AG04450 (cell line): ENCODE data around the gene LGSN. TPM values are rescaled to one million over a fixed set of nuclear protein-coding genes. Genes with fewer than 3 reads are reported as not detected.
A peak's percentile ranks its signal among the peaks of the same experiment; 100 is the strongest.

Experiments
- CTCF ChIA-PET: fragments of 300-600, 350-600 bp; formaldehyde crosslinking; extraction: SDS; loops from one replicate; lab custom pipeline; 2022; ENCODE audit warnings: antibody characterized with exemption, inconsistent platforms; lab: Charles Lee
- POLR2A ChIA-PET: fragments of 350-600 bp; formaldehyde crosslinking; extraction: SDS; loops from one replicate; lab custom pipeline; 2021; ENCODE audit warnings: antibody characterized with exemption, inconsistent platforms; lab: Yijun Ruan, JAX
- DNase-seq: peaks from one replicate; pipeline ENCODE4 v3.0.0-alpha.2; 2011; ENCODE audit warnings: low read depth, low spot score
- H3K27ac ChIP-seq: one replicate; pipeline ENCODE4 v1.5.1; 2012; ENCODE audit warnings: low read depth, low read length, control low read depth
- H3K27me3 ChIP-seq: one replicate; pipeline ENCODE4 v1.6.0; 2012; ENCODE audit warnings: low read length; ENCODE audit not compliant: control insufficient read depth, insufficient read depth
- H3K4me3 ChIP-seq: 2 replicates; pipeline ENCODE4 v1.5.1; 2011; ENCODE audit warnings: mild to moderate bottlenecking, low read depth, low read length, control low read depth
- H3K9me3 ChIP-seq: 2 replicates; pipeline ENCODE4 v1.5.1; 2012; ENCODE audit warnings: low read length; ENCODE audit not compliant: control insufficient read depth, insufficient read depth
- polyA plus RNA-seq: library from polyadenylated mRNA; depleted of rRNA; stranded (reverse); fragments of >200 nt; gene quantifications from 2 replicates; pipeline ENCODE4 v1.2.3, GENCODE V29; 2011
- TF ChIP-seq, protein P1 (sequence below): IDR thresholded peaks from 2 replicates; pipeline ENCODE4 v1.5.1; 2011; ENCODE audit warnings: low read depth, low read length, control low read depth, inconsistent platforms

The LGSN gene
- polyA plus RNA-seq, 1 experiment, result 0.05 TPM

DNA sequence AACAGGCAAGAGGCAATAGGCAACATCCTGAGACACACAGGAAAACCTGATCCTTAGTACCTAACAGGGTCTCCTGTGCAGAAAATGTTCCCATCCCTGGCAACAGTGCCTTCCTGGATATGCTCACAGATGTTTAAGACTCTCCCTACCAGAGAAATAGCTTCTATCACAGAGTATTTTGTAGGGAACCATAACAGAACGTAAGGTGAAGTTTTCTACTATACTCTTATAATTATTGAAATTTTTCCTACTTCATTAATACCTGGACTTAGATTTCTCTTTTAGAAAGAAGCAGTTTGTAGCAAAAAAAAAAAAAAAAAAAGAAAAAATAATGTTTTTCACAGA, 33.5 kb upstream of the LGSN start:
- no peak overlapping the region for H3K27ac ChIP-seq
- POLR2A ChIA-PET, result no interaction called here
- TF ChIP-seq, protein P1, sequence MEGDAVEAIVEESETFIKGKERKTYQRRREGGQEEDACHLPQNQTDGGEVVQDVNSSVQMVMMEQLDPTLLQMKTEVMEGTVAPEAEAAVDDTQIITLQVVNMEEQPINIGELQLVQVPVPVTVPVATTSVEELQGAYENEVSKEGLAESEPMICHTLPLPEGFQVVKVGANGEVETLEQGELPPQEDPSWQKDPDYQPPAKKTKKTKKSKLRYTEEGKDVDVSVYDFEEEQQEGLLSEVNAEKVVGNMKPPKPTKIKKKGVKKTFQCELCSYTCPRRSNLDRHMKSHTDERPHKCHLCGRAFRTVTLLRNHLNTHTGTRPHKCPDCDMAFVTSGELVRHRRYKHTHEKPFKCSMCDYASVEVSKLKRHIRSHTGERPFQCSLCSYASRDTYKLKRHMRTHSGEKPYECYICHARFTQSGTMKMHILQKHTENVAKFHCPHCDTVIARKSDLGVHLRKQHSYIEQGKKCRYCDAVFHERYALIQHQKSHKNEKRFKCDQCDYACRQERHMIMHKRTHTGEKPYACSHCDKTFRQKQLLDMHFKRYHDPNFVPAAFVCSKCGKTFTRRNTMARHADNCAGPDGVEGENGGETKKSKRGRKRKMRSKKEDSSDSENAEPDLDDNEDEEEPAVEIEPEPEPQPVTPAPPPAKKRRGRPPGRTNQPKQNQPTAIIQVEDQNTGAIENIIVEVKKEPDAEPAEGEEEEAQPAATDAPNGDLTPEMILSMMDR, result no peak
- no peak overlapping the region for H3K4me3 ChIP-seq
- H3K9me3 ChIP-seq, result no peaks in the 10 kb centered on the region
- no peak for DNase-seq
- no peaks in the 10 kb centered on the region for H3K27me3 ChIP-seq
- CTCF ChIA-PET, result interaction anchor here (0.6 to 4.0 kb wide), 41 partner anchors 8 to 575 kb away, joined by 3 to 150 read pairs (median 4); no protein-coding TSS in a partner anchor

DNA sequence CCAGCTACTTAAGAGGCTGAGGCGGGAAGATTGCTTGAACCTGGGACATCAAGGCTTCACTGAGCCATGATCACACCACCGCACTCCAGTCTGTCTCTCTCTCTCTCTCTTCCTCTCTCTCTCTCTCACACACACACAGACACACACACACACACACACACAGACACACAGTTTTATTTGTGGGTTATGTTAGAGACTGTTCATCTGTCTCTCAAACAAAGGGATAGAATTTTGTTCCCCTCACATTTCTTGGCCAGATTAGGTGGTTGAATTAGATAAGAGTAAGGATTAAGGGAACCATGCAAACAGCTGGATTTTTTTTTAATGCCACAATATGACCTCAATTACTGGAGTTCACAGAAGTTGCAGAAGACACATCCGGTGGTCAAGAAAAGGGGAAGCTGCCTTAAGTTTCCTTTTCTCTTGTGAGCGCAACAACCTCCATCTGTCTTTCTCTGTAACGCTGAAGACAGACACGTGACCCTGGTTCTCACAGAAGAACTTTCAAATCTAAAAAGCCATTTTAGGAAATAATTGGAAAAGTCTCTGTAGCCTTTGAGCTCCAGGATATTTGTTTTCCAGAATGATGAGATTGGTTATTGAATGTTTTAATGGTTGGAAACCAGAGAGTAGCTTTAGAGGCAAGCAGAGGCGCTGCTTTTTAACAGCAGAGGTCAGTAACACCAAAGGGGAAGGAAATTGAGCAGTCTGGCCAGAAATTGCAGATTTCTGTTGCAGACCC, 32.9 kb upstream of the LGSN start:
- Histone ChIP-seq H3K4me3 (no peak overlapping the region), H3K27me3 (no peaks in the 10 kb centered on the region), H3K27ac (no peak overlapping the region), H3K9me3 (no peaks in the 10 kb centered on the region)
- POLR2A ChIA-PET, result no interaction called here
- CTCF ChIA-PET, result interaction anchor here (0.6 to 4.0 kb wide), 47 partner anchors 9 to 576 kb away, joined by 3 to 150 read pairs (median 4); partner anchors contain the start of gene PHF3
- peak; percentile 15 for DNase-seq
- TF ChIP-seq, protein P1, result peak; percentile 73

DNA sequence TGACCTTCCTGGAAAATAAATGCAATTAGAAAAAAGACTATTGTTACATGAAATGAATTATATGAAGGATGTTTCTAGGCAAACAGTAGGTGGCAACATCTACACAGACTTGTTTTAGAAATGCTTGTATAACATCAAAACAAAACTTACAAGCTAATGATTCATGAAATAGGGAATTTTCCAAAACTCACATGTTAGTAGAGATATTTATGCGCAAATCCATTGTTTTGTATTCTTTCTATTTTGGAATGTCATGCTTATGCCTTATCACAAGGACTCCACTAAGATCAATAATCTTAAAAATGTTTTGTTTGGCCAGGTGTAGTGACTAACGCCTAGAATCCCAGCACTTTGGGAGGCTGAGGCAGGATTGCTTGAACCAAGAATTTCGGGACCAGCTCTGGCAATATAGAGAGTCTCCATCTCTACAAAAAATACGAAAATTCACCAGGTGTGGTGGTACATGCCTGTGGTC, 32.3 kb upstream of the LGSN start:
- ChIA-PET POLR2A (no interaction called here), CTCF (interaction anchor here (0.6 to 4.0 kb wide), 31 partner anchors 10 to 572 kb away, joined by 3 to 150 read pairs (median 4); partner anchors contain the start of gene PHF3)
- Histone ChIP-seq H3K4me3 (no peak overlapping the region), H3K9me3 (no peaks in the 10 kb centered on the region), H3K27ac (no peak overlapping the region), H3K27me3 (no peaks in the 10 kb centered on the region)
- peak; percentile 10 for DNase-seq
- TF ChIP-seq, protein P1, result peak; percentile 44

DNA sequence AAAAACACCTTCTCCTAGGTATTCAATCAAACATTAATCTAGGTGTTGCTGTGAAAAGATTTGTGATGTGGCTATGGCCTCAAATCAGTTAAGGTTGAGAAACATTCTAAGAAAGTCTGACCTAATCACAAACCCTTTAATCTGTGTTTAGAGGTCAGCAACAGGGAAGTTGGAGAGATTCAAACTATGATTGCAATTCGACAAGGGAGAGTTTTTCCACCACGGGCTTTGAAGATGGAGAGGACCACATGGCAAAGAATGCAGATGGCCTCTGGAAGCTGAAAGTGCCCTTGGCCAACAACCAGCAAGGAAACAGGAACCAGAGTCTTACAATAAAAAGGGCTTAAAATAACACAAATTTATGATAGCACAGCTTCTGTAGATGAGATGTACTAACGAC, 29.6 kb upstream of the LGSN start:
- Histone ChIP-seq H3K9me3 (no peaks in the 10 kb centered on the region), H3K27ac (no peak overlapping the region), H3K4me3 (no peak overlapping the region), H3K27me3 (no peaks in the 10 kb centered on the region)
- TF ChIP-seq, protein P1, result no peak
- no peak for DNase-seq
- ChIA-PET CTCF (interaction anchor here (0.9 to 4.2 kb wide), 5 partner anchors 46 to 453 kb away, joined by 3 to 38 read pairs (median 6); no protein-coding TSS in a partner anchor), POLR2A (no interaction called here)

DNA sequence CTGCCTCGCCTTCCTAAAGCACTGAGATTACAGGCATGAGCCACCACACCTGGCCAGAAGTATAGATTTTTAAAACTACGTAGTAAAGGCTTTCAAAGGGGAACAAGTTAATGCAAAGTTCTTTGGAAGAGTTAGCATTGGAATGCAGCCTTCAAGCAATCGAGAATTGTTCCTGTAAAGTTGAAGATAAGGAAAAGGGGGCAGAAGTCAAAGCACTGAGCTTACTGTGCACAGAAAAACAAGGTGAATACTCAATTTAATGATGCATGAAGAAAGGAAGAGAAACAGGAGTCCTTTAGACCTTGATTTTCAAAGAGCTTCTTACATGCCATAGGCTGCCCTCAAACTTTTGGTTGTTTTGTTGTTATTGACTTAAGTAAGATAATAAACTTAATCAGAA, 29.1 kb upstream of the LGSN start:
- CTCF ChIA-PET, result interaction anchor here (0.9 to 4.2 kb wide), 5 partner anchors 46 to 454 kb away, joined by 3 to 38 read pairs (median 6); no protein-coding TSS in a partner anchor
- Histone ChIP-seq H3K9me3 (no peaks in the 10 kb centered on the region), H3K27ac (no peak overlapping the region), H3K4me3 (no peak overlapping the region), H3K27me3 (no peaks in the 10 kb centered on the region)
- POLR2A ChIA-PET, result no interaction called here
- TF ChIP-seq, protein P1, result no peak
- DNase-seq, result no peak
